ENCODE results near the gene C3orf52. TPM values are rescaled to one million over a fixed set of nuclear protein-coding genes. Genes with fewer than 3 reads are reported as not detected.

The C3orf52 gene
- polyA plus RNA-seq, 10 donors: 3.3 to 6.0 (median 4.5) TPM

DNA sequence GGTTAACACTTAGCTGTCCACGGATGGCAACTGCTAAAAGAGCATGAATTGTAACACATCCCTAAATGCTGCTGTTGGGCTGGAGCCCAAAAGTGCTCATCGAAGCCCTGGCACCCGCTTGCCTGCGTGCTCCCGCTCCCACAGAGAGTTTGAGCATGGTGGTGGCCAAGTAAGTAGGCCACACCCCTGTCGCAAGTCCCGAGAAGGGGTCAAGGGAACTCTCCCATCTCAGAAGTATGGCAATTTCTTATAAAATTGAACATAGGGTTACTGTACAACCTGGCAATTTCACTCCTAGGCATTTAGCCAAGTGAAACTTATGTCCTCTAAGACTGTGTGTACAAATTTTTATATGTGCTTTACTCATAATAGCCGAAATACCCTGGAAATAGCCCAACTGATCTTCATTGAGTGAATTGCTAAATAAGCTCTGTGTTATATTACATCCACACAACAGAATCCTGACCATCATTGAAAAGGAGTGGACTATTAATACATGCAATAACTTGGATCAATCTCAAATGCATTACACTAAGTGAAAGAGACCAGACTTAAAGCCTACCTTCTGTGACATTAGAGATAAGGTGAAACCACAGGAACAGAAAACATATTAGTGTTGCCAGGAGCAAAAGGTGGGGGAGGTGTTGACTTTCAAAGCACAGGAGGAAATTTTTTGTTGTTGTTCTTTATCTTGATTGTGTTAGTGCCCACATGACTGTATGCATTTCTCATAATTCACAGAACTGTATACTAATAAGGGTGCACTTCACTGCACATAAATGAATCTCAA is 48.3 kb downstream of the C3orf52 start:
- peak in 1 of 3 donors; percentile 61 for DNase-seq

DNA sequence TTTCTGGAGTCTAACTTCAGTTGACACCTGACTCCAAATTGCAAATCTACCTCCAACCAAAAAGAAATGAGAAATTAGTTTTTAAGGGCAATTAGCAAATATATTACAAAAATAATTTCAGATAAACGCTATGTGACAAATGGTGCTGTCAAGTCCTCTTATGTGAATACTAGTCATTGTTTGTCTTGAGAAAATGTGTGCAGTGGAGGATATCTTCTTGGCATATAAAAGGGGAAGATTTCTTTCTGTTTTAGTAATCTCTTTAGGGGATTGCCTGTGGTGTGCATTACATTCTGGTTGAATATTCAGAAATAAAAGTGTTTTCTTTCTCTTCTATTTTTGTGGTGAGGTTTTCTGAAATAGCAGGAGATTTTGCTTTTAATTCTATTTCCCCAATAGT is 49.9 kb downstream of the C3orf52 start:
- DNase-seq: peak in 1 of 3 donors; percentile 62

DNA sequence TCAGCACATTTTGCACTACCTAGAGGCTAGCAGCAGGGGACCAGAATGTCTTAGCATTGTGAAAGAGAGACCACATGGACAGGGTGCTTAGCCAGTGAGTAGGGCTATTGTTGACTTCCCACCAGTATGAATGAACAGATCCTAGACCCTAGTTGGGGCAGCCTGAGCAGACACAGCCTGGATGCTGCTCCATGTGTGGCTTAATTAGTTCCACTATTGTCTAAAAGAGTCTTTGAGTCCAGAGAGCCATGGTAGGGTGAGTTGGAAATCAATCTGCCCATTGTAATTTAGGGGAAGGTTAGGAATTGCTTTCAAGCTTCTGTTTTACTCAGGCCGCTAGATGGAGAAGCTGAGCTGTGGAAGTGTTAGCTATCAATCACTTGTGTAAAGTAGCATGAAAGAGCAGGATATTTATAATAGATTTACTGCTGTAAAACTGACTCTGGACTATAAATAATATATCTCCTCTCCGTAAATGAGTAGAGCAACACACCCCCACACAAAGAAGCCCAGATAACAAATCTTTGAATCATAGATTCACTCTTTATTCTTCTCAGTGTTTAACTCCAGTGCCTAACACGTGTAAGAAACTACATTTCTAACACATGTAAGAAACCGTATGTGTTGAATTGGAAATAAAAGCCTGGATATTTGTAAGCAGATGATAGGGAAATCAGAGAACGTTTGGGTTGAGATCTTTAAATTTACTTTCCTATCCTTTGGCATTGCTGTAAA is 50.9 kb downstream of the C3orf52 start:
- DNase-seq: peak in 1 of 3 donors; percentile 71

DNA sequence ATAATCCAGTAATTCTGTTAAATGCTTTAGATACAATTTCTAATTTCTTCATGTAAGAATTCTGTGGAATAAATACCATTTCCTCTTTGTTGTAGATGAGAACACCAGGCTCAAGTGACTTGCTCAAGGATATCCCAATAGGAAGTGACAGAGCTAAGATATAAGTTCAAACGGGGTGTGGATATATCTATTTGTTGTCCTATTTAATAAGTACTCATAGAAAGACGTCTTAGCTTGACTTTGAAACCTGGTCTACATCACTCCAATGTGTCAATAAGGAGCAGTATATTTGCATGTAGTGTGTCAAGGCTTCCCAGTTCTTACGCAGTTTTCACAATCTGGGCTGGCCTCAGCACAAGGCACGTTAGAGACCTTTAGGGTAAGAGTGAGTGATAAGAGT is 51.6 kb downstream of the C3orf52 start:
- no peak for DNase-seq

DNA sequence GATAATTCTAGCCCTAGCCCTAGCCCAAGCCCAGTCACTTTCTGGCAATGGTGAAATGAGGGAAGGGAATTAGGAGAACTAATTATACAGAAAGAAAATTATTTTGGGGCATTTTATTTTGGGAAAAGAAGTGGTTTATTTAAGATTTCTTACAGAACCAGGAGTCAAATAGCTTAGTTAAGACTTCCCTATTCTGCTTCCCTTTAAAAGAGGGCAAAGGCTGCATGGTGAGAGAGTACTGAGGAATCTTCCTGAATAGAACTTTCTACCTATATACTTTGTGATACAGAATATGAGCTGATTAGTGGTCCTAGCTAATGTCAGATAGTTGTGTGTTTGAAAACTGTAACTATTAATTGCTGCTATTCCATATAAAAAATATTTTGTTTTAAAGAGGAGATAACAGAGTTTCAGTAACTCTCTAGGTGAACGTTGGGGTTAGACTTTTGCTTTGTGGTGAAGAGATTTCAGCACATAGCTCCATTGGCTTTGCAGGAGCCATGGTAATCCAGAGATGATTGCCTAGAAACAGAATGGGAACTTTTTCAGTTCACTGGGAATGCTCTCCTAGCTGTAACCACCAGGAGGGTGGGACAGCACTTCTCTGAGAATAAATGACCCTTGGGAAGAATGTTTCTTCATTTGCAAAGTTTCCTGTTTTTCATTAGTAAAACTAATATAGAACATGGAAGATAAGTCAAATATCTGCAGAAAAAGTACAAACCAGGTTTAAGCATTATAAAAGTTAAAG is 52.2 kb downstream of the C3orf52 start:
- DNase-seq: no peak

DNA sequence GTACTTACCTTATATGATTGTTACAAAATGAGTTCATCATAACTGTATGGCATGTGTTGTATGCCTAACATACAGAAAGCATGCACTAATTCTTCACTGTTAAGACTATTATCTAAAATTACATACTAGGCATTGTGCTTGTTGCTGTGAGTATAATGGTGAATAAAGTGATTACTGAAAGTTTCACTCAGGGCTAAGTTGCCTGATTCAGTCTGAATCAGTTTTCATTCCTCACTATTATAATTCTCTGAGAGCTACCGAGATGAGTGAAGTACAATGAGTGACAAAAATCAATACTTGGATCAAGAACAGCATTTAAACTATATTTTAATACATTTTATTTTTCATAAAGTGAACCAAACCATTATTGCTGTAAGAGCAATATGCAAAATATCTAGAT is 54.4 kb downstream of the C3orf52 start:
- DNase-seq: no peak

DNA sequence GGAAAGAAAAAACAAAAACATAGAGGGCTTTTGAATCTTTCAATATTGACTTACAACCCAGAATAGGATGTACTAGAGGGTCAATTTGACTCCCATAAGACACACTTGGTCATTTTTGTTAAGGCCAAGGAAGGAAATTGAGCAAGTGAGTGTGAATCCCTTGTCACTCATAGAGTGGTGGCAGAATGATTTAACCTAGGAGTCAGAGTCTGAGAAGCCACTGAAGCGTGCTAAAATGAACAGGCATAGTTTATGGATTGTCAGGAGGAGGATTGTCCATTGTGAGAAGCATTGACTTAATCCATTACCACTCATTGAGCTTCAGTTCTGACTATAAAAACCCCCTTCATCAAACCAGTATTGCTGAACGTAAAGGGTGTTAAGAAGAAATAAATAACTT is 55.1 kb downstream of the C3orf52 start:
- no peak for DNase-seq

DNA sequence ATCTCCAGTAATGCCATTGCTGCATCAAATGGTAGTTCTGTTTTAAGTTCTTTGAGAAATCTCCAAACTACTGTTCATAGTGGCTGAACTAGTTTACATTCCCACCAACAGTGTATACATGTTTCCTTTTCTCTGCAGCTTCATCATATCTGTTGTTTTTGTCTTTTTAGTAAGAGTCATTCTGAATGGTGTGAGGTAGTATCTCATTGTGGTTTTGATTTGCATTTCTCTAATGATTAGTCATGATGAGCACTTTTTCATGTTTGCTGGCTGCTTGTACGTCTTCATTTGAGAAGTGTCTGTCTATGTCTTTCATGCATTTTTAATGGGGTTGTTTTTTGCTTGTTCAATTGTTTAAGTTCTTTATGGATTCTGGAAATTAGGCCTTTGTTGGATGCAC is 57.1 kb downstream of the C3orf52 start:
- DNase-seq: no peak

DNA sequence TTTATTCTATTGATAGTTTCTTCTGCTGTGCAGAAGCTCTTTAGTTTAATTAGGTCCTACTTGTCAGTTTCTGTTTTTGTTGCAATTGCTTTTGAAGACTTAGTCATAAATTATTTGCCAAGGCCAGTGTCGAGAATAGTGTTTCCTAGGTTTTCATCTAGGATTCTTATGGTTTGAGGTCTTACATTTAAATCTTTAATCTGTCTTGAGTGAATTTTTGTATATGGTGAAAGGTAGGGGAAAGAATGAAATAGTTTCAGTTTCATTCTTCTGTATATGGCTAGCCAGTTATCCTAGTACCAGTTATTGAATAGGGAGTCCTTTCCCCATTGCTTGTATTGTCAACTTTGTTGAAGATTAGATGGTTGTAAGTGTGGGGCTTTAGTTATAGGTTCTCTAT is 57.5 kb downstream of the C3orf52 start:
- DNase-seq: no peak

DNA sequence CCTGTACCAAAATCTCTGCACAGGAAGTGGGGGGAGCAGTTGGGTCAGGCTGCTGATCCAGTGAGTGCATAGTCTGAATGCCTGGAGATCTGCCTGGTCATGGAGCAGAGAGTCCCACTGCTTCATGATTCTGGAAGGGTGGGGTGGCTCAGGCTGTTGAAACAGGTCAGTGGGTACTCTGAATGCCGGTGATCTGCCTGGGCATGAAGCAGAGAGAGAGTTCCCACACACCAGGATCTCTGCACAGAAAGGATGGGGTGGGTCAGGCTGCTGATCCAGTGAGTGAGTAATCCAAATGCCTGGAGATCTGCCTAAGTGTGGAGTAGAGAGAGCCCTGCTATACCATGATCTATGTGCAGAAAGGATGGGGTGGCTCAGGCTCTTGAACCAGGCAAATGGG is 62.9 kb downstream of the C3orf52 start:
- no peak for DNase-seq

DNA sequence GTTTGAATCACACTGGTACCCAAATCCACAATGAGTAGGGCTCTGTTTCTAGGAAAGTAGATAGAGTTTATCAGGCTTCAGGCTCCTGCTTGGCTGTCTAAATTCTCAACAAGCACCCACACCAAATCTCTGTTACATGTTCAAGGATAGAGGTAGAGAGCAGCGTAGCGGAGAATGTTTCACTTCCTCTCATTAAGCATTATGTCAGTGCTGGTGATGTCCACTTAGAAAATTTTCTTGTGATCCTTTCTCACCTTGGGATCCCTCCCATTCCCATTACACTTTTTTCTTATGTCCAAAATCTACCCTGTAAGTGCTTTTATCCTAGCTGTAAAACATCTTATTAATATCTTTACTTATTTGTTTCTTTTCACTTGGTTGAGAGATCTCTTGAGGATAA is 81.6 kb downstream of the C3orf52 start:
- no peak for DNase-seq

Other genes with a start within 250 kb of the C3orf52 start
- gene PHLDB2, start 227.1 kb upstream of the C3orf52 start, polyA plus RNA-seq (ENCODE audit: insufficient read length in 10 of 10): 10 to 100 TPM; 41.9 to 87.5 (median 61.0) TPM
- 10 to 100 TPM; 21.3 to 26.5 (median 25.4) TPM for gene ABHD10, start 107.4 kb upstream of the C3orf52 start, polyA plus RNA-seq (ENCODE audit: insufficient read length in 10 of 10)
- gene TAGLN3, start 87.5 kb upstream of the C3orf52 start, polyA plus RNA-seq (ENCODE audit: insufficient read length in 10 of 10): 1 to 10 TPM; 3.0 to 6.0 (median 4.0) TPM
- not detected for gene TMPRSS7, start 51.7 kb upstream of the C3orf52 start, polyA plus RNA-seq (ENCODE audit: insufficient read length in 10 of 10)
- 1 to 10 TPM in 6 of 10 donors, under 1 TPM in 4; 0.50 to 1.7 (median 1.3) TPM for gene GCSAM, start 46.9 kb downstream of the C3orf52 start, polyA plus RNA-seq (ENCODE audit: insufficient read length in 10 of 10)
- gene SLC9C1, start 207.8 kb downstream of the C3orf52 start, polyA plus RNA-seq (ENCODE audit: insufficient read length in 10 of 10): 1 to 10 TPM in 2 of 10 donors, under 1 TPM in 8; 0.11 to 1.2 (median 0.43) TPM
- gene CD200, start 246.8 kb downstream of the C3orf52 start, polyA plus RNA-seq (ENCODE audit: insufficient read length in 10 of 10): 10 to 100 TPM; 12.3 to 17.4 (median 15.5) TPM